Spleen (tissue), 7 donors: ENCODE measurements around the gene DAB2IP.

ENCODE experiments used
- CTCF ChIP-seq, 11 experiments: fragments of 200-600 bp in 7 of 11; fragments of 450-650 bp in 4 of 11; sonication (generic) in 4 of 11; IDR thresholded peaks in 8 of 11; conservative IDR thresholded peaks in 3 of 11; 1 replicate in 7 of 11; 2 replicates in 4 of 11; pipeline versions ENCODE4 v1.4.0 to v1.8.0; 2016 to 2021; ENCODE audit warnings: antibody characterized with exemption in 11 of 11, inconsistent platforms in 4 of 11, mild to moderate bottlenecking in 1 of 11
- POLR2AphosphoS5 ChIP-seq, 3 donors: sonication (generic); formaldehyde crosslinking; IDR thresholded peaks; one replicate each; pipeline ENCODE4 v1.5.1; 2017; ENCODE audit warnings: antibody characterized with exemption in 3 of 3
- donor health status: DM: no; HTN: no; CAD: no; lungs with moderate emphysema.
- donor health status: DM: no; HTN: no; CAD: no.
- donor health status: DM: no; HTN: no; CAD: no.

GRCh38 chr9:121737481-121737931 lies 86.1 kb downstream of the DAB2IP start:
- TF ChIP-seq POLR2AphosphoS5 (IDR thresholded peaks at IDR 0.05) (no peak), CTCF (IDR thresholded peaks at IDR 0.05 in 8 of 11, conservative IDR thresholded peaks at IDR 0.05 in 3 of 11) (no peak)
